SK-N-SH treated with all-trans-retinoic acid at 6 μM for 48 hours (cell line): ENCODE results near the gene PRKCG.

Experiments
- ESRRG ChIP-seq: fragments of 250-450 bp; sonication (Bioruptor Pico); IDR thresholded peaks from 2 replicates; pipeline ENCODE4 v1.6.1; 2021; ENCODE audit warnings: mild to moderate bottlenecking
- PATZ1 ChIP-seq: fragments of 250-450 bp; sonication (Bioruptor Pico); IDR thresholded peaks from 2 replicates; pipeline ENCODE4 v1.8.0; 2020; ENCODE audit warnings: mild to moderate bottlenecking, moderate library complexity, borderline replicate concordance
- ZNF565 ChIP-seq: fragments of 450-650 bp; formaldehyde crosslinking; conservative IDR thresholded peaks from 2 replicates; pipeline ENCODE4 v1.5.0; 2020; ENCODE audit warnings: low read depth, mild to moderate bottlenecking, moderate library complexity
- TF ChIP-seq, protein P1 (sequence below): fragments of 250-450 bp; sonication (Bioruptor Pico); IDR thresholded peaks from 2 replicates; pipeline ENCODE4 v1.5.1; 2020; ENCODE audit warnings: low read depth, mild to moderate bottlenecking, moderate library complexity

DNA sequence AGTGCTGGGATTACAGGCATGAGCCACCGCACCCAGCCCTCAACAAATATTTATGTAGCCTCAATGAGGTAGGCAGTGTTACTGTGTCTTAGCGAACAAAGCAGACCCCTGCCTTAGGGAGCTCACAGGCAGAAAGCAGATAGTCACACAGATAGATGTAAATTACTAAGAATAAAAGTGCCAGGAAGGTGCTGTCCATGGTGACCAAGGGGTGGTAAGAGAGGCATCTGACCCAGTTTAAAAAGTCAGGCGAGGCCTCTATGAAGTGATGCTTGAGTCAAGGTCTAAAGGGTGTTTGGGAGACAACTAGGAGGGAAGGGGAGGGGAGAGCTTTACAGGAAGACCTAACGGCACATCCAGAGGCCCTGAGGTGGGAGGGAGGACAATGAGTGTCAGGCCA is 14.7 kb downstream of the PRKCG start:
- TF ChIP-seq ZNF565 (no peak), ESRRG (CRISPR knock-in tag) (no peak), PATZ1 (CRISPR knock-in tag) (no peak)
- TF ChIP-seq, protein P1, sequence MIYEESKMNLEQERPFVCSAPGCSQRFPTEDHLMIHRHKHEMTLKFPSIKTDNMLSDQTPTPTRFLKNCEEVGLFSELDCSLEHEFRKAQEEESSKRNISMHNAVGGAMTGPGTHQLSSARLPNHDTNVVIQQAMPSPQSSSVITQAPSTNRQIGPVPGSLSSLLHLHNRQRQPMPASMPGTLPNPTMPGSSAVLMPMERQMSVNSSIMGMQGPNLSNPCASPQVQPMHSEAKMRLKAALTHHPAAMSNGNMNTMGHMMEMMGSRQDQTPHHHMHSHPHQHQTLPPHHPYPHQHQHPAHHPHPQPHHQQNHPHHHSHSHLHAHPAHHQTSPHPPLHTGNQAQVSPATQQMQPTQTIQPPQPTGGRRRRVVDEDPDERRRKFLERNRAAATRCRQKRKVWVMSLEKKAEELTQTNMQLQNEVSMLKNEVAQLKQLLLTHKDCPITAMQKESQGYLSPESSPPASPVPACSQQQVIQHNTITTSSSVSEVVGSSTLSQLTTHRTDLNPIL (CRISPR knock-in tag), result no peak
